Head of caudate nucleus (tissue), 42 donors: ENCODE results near the gene UMODL1.
A peak's percentile ranks its signal among the peaks of the same experiment; 100 is the strongest.

ENCODE experiments used
- DNase-seq, 42 donors: peaks; one replicate each; pipeline versions ENCODE4 v3.0.0 to v3.0.0-alpha.2; 2020 to 2021; ENCODE audit warnings: mixed read lengths in 7 of 42
- intact Hi-C: fragments of 100-400 bp; cut with DNase I; formaldehyde crosslinking; loops from one replicate; pipeline ENCODE4 v1.15.0; 2022

UMODL1 gene

DNA sequence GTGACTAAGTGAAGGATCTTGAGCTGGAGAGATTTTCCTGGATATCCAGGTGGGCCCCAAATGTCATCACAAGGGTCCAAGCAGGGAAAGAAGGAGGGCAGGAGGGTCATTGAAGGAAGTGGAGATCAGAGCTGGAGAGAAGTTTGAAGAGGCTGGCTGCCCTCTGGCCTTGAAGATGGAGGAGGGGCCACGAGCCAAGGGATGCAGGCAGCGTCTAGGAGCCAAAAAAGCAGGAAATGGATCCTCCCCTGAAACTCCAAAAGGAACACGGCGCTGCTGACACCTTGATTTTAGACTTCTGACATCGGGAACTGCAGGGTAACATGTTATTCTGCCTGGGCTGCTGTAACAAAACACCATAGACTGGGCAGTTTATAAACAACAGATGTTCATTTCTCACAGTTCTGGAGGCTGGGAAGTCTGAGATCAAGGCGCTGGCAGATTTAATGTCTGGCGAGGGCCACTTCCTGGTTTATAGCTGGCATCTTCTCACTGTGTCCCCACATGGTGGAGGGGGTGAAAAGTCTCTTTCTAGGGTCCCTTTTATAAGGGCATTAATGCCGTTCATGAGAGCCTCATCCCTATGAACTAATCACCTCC, 32.2 kb upstream of the UMODL1 start:
- no peak for DNase-seq
- intact Hi-C loops, result no loop called here

DNA sequence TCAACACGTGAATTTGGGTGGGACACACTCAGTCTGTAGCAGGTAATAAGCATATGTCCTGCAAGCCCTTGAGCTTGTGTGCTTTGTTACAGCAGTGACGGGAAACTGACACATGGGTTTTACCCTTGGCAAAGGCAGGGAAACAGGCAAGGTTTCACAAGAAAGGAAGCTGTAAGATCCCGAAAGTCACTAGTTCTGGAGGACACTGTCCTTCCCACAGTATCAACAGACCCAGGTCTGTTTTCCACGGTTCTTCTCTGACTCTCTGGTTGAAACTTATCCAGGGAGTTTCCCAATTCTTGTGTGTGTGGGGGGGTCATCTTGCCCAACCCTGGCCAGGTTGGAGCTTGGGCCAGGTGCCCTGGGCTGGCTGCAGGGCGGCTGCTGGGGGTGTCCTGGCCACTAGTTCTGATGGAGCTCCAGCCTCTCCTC, 31.6 kb upstream of the UMODL1 start:
- intact Hi-C loops, result no loop called here

DNA sequence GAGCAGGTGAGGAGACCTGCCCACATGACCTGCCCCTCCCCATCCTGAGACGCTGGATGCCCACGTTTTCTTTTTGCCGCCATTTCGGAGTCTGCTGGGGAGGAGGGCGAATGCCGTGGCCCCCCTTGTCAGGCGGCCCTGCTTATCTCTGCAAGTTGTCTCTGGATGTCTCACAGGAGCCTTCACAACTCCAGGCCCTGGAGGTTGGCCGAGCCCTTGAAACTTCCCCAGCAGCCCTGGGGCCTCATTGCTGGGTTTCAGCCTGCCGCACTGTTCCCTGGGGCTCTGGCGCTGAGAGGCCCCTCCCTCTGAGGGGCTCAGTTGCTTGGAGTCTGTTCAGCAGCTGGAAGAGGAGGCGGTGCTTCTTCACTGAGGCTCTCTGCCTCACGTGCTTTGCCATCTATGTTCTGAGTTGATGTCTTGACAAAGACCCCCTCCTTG, 31.2 kb upstream of the UMODL1 start:
- no peak for DNase-seq
- intact Hi-C loops, result no loop called here

More for the DNA sequence above, 31.6 kb upstream of the UMODL1 start:
- DNase-seq, result no peak

GRCh38 chr21:42040411-42041180, 30.5 kb upstream of the UMODL1 start:
- intact Hi-C loops, result no loop called here
- no peak for DNase-seq

DNA sequence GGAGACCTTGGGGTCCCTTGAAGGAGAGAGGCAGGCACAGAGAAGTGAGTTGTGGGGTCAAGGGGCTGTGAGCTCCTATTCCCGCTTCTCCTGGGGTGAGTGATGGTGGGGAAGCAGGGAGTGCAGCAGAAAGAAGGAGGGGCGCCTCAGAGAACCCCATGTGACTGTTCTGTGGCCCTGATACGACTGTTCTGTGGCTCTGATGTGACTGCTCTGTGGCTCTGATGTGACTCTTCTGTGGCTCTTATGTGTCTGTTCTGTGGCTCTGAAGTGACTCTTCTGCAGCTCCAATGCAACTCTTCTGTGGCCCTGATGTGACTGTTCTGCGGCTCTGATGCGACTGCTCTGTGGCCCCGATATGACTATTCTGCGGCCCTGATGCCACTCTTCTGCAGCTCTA, 29.9 kb upstream of the UMODL1 start:
- intact Hi-C loops, result no loop called here
- no peak for DNase-seq

- DNase-seq, result no peak
- intact Hi-C loops, result no loop called here
These were observed 29.4 kb upstream of the UMODL1 start for GRCh38 chr21:42041711-42042110.

DNA sequence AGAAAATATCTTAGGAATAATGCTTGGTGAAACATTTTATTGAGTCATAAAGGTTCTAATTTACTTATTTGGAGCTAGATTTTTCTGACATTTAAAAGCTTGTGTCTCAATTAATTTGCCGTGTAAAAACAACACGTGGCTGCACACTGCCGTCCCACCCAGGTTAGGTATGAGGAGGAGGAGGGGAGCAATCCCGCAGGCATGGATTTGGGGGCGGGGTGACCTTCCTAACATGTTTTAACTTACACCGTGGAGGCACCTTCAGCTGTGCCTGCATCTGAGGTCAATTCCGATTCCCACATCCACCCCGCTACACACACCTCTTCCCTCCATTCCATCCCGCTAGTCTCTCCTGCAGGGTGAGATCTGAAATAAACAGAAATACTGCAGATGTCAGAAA, 28.5 kb upstream of the UMODL1 start:
- intact Hi-C loops, result no loop called here
- DNase-seq, result no peak

DNA sequence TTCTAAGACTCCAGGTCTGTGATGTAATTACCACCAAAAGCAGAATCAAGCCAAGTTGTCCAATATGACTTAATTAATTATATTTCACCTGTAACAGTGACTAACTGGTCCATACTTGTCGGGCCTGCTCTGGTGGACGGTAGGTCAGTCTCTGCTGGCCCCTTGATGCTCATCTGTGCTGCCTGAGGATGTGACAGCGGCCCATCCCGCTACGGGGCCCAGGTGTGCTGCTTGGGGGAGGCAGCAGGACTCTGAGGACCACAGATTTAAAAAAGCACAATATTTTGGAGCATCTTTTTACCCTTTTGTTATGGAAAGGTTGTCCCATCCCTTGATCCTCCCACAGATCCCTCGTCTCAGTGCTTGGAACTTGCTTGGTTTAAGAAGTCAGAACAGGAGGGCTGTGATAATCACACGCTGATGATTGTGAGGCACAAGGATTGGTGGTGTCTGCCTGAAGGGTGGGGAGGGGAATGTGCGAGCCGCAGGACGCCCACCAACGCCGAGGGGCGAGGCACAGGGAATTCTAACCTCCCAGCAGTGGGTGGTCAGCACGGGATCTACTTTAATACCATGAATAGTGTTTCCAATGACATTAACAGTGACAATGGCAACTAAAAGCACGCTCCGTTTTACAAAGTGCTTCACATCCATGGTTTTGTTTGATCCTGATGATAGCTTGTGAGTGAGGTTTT, 27.8 kb upstream of the UMODL1 start:
- DNase-seq, result no peak
- intact Hi-C loops, result no loop called here

DNA sequence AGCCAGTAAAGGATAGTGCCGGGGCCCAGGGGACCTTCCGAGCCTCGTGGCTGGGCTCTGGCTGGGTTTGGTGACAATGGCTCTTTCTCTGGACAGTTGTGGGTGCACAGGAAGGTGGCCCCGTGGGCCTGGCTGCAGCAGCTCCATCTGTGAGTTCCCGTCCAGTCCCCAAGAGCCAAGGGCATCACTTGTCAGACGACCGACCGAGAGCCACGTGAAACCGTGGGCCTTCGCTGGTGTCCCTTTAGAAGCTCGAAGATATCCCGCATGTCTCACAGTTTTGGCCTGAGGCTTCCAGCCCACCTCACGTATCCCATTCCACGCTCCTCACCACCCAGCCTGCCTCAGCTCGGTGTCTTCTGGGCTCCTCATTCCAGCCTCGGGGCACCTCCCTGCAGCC, 27.2 kb upstream of the UMODL1 start:
- DNase-seq, result no peak
- intact Hi-C loops, result no loop called here

DNA sequence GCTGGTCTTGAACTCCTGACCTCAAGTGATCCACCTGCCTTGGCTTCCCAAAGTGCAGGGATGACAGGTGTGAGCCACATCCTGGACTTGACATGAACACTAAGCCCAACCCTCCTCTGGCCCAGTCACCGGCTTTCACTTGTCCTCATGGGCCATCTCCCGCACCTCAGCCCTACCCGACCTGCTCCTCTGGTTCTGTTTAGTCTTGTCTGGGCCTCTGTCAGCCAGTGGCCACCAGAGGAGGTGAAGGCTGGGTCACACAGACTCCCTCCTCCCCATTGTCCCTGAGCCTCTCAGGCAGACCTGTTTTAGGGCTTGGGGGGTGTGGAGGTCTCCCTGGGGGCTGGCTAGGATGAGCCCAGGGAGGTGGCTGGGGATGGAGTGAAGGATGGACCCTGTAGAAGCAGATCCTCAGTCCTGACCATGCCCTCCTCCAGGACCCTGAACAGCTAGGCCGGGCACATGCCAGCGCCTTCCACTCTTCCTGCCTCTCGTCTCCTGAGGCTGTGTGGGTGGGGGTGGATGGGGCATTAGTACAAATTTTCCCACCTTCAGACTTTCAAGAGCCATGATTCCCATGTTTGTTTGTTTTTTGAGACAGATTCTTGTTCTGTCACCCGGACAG, 26.1 kb upstream of the UMODL1 start:
- intact Hi-C loops, result no loop called here
- DNase-seq, result no peak

DNA sequence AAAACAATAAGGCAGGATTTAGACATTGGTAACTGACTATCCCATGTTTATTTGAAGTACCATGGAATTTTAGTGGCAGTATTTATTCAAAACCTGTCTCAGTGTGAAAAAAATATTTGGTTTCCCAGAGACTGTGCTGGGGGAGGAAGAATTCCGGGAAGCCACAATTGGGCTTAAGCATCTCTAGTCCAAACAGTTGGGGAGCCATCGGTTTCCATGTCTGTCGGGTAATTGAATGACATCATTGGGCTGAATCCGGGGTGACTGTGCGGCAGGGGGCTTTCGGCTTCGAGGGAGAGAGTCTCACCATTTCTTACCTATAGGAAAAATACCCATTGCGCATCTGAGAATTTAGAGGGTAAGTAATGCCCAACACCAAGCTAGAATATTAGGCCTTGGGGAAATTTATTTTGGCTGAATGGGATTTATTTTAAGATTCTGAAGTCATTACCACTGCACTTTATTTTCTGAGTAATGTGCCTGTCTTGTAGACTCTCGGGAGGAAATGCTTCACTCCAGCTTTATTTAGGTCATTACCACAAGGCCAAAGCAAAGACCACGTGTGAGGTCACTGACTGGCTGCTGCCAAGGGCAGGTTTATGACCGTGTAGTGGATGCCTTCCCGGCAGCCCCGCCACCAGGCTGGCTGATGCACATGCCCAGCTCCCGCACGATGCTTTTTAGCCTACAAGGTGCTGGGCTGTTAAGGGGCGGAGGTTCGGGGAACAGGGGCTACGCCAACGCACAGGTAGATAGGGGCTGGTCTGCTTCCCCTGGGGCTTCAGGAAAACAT, 23.1 kb upstream of the UMODL1 start:
- intact Hi-C loops, result no loop called here
- DNase-seq, result peak in 13 of 42 donors; percentile 19 to 72 (median 38)

- no peak for DNase-seq
- intact Hi-C loops, result no loop called here
These were observed 22.1 kb upstream of the UMODL1 start for GRCh38 chr21:42048870-42049577.

DNA sequence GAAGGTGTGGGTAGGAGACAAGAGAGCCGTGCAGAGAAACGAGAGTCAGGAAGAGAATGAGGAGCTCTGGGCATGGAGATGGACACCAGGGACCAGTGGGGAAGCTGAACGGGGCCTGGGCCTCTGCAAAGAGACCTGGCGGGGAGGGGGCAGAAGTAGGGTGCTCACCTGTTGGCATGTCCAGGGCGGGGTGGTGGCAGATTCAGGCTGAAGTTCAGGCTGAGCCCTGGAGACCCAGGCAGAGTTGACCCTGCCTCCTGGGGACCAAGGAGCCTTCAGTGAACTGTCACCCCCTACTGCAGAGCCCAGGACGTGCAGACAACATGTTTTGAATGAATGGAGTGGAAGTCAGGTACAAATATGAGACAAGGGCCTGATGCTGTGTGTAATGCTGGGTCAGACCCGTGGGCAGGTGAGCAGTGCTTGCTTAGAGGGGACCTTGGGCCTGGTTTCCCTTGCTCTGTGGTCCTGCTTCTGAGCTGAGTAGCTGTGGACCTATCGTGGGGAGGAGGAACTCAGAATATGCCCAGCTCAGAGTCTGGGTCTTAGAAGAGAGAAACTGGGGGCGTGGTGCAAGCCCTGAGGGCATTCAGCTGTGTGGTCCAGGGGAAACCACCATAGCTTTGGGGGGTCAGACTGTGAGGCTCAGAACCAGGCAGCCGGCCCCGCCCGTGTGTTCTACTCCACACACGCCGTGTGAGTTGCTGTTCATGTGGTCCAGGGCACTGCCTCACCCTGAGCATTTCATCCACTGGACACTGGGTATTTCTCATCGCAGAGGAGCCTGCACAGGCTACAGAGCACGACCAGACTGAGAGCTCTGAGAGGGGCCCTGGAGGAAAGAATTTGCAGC, 21.3 kb upstream of the UMODL1 start:
- intact Hi-C loops, result no loop called here
- no peak for DNase-seq

- no peak for DNase-seq
- intact Hi-C loops, result no loop called here
These were observed 19.3 kb upstream of the UMODL1 start for GRCh38 chr21:42051788-42052187.

GRCh38 chr21:42055425-42055824, 15.7 kb upstream of the UMODL1 start:
- intact Hi-C loops, result no loop called here
- DNase-seq, result no peak

DNA sequence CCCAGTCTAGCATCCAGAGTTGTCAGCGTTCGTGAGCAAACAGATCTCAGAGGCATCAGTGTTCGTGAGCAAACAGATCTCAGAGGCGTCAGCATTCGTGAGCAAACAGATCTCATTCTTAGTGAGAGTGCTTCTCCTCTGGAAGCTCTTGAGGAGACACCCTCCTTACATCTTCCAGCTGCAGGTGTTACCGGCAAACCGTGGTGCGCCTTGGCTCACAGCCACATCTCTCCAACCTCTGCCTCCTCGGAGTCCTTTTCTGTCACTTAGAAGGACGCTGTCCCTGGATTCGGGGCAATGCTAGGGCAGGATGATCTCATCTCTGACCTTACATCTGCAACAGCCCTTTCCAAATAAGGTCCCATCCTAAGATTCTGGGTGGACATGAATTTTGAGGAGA, 14.6 kb upstream of the UMODL1 start:
- intact Hi-C loops, result no loop called here

GRCh38 chr21:42056996-42057689, 14.0 kb upstream of the UMODL1 start:
- intact Hi-C loops, result no loop called here

More for the DNA sequence above, 14.6 kb upstream of the UMODL1 start:
- no peak for DNase-seq

More at GRCh38 chr21:42056996-42057689, 14.0 kb upstream of the UMODL1 start:
- DNase-seq, result peak in 1 of 42 donors; percentile 11
